HCT116 (cell line): ENCODE measurements around the gene ANKRD36C. TPM values are rescaled to one million over a fixed set of nuclear protein-coding genes. Genes with fewer than 3 reads are reported as not detected.
"Not testable (repeated sequence)": the region's sequence is repeated elsewhere in the genome, so short reads cannot be mapped to it uniquely, and the experiment has no call there.

Source experiments
- ATAC-seq: fragments of 200-7000 bp; cut with Tn5 transposase; 2 replicates; pipeline ENCODE4 v1.9.1; 2020; ENCODE audit warnings: mild to moderate bottlenecking, moderate library complexity
- BruUV-seq: library from RNA; stranded (reverse); fragments of 400-500 nt; replicated peaks from 2 replicates; lab custom pipeline; 2021; lab: Mats Ljungman, UMichigan
- CTCF ChIA-PET: fragments of 300-600 bp; sonication (Branson Sonifier 250); formaldehyde crosslinking; loops from one replicate; lab custom pipeline; 2021; ENCODE audit warnings: antibody characterized with exemption; lab: Charles Lee
- POLR2A ChIA-PET: fragments of 300-600, 350-600 bp; sonication (Branson Sonifier 250); formaldehyde crosslinking; loops from one replicate; lab custom pipeline; 2021; ENCODE audit warnings: antibody characterized with exemption; lab: Charles Lee
- RAD21 ChIA-PET, 2 experiments: fragments of 300-600 bp; sonication (Branson Sonifier 250); formaldehyde crosslinking; loops; one replicate each; lab custom pipeline; 2023; ENCODE audit warnings: low total read pairs in 2 of 2; ENCODE audit not compliant: uncharacterized antibody in 2 of 2, unreplicated experiment in 2 of 2, low non-redundant PET in 1 of 2; lab: Charles Lee
- DNase-seq: peaks from one replicate; pipeline ENCODE4 v3.0.0-alpha.2; 2010; ENCODE audit warnings: low read depth, low spot score
- H2AFZ ChIP-seq: fragments of 200-600 bp; shearing (Covaris generic), sonication (generic); 2 replicates; pipeline ENCODE4 v1.6.1; 2017; ENCODE audit warnings: low read depth, mixed run types, mixed read lengths, antibody characterized with exemption, low read length; ENCODE audit not compliant: poor library complexity, severe bottlenecking
- H3K27ac ChIP-seq: 2 replicates; pipeline ENCODE4 v1.5.1; 2012; ENCODE audit warnings: low read depth, low read length
- H3K27me3 ChIP-seq: fragments of 200-600 bp; sonication (generic); 2 replicates; pipeline ENCODE4 v1.6.1; 2016; ENCODE audit warnings: mixed run types, low read length, mixed read lengths; ENCODE audit not compliant: insufficient read depth
- H3K36me3 ChIP-seq, 2 experiments: fragments of 200-500 bp in 1 of 2; fragments of 200-600 bp in 1 of 2; sonication (Bioruptor generic) in 1 of 2; sonication (generic) in 1 of 2; 2 replicates each; pipeline versions ENCODE4 v1.5.1 to v1.6.1; 2014 to 2016; ENCODE audit warnings: low read length in 2 of 2, inconsistent platforms in 1 of 2, mixed read lengths in 1 of 2, mixed run types in 1 of 2; ENCODE audit not compliant: insufficient read depth in 2 of 2, control insufficient read depth in 1 of 2
- H3K4me1 ChIP-seq, 2 experiments: fragments of 200-600 bp in 1 of 2; sonication (generic) in 1 of 2; 2 replicates each; pipeline versions ENCODE4 v1.5.1 to v1.6.1; 2012 to 2017; ENCODE audit warnings: low read length in 2 of 2, inconsistent platforms in 1 of 2, mild to moderate bottlenecking in 1 of 2, mixed read lengths in 1 of 2, mixed run types in 1 of 2, moderate library complexity in 1 of 2; ENCODE audit not compliant: insufficient read depth in 2 of 2, control insufficient read depth in 1 of 2
- H3K4me2 ChIP-seq: fragments of 200-600 bp; sonication (generic); 2 replicates; pipeline ENCODE4 v1.6.1; 2017; ENCODE audit warnings: mixed run types, low read length, mixed read lengths
- H3K4me3 ChIP-seq, 2 experiments: fragments of 200-600 bp in 1 of 2; sonication (generic) in 1 of 2; replicated peaks in 1 of 2; 2 replicates each; pipeline ENCODE4 v1.5.1; 2011 to 2016; ENCODE audit warnings: low read length in 2 of 2, control low read depth in 1 of 2, low read depth in 1 of 2, mild to moderate bottlenecking in 1 of 2, mixed read lengths in 1 of 2, mixed run types in 1 of 2
- H3K79me2 ChIP-seq: fragments of 200-600 bp; sonication (generic); 2 replicates; pipeline ENCODE4 v1.6.1; 2017; ENCODE audit warnings: mild to moderate bottlenecking, mixed run types, low read length, moderate library complexity, mixed read lengths; ENCODE audit not compliant: insufficient read depth
- H3K9ac ChIP-seq: fragments of 200-600 bp; sonication (generic); 2 replicates; pipeline ENCODE4 v1.6.1; 2016; ENCODE audit warnings: low read length, mixed read lengths
- H3K9me2 ChIP-seq: fragments of 200-600 bp; sonication (generic), shearing (Covaris generic); 2 replicates; pipeline ENCODE4 v1.6.1; 2017; ENCODE audit warnings: mixed run types, mild to moderate bottlenecking, moderate library complexity; ENCODE audit not compliant: insufficient read depth
- H3K9me3 ChIP-seq, 2 experiments: fragments of 200-500 bp in 1 of 2; fragments of 200-600 bp in 1 of 2; sonication (Bioruptor generic) in 1 of 2; sonication (generic) in 1 of 2; 2 replicates each; pipeline ENCODE4 v1.6.1; 2014 to 2017; ENCODE audit warnings: low read length in 2 of 2, mixed read lengths in 2 of 2, inconsistent platforms in 1 of 2, low read depth in 1 of 2, mild to moderate bottlenecking in 1 of 2, mixed run types in 1 of 2, moderate library complexity in 1 of 2; ENCODE audit not compliant: control insufficient read depth in 1 of 2, insufficient read depth in 1 of 2
- H4K20me1 ChIP-seq: fragments of 200-600 bp; sonication (generic), shearing (Covaris generic); 2 replicates; pipeline ENCODE4 v1.6.1; 2017; ENCODE audit warnings: mixed run types, mild to moderate bottlenecking, moderate library complexity; ENCODE audit not compliant: insufficient read depth
- CBX3 ChIP-seq: IDR thresholded peaks from 2 replicates; pipeline ENCODE4 v1.6.1; 2012; ENCODE audit warnings: low read depth
- CTCF ChIP-seq, 3 experiments: fragments of 200-600 bp in 1 of 3; sonication (generic) in 1 of 3; IDR thresholded peaks in 2 of 3; conservative IDR thresholded peaks in 1 of 3; 2 replicates each; pipeline ENCODE4 v1.5.1; 2012 to 2017; ENCODE audit warnings: low read depth in 2 of 3, low read length in 2 of 3, antibody characterized with exemption in 1 of 3, borderline replicate concordance in 1 of 3, control low read depth in 1 of 3, mild to moderate bottlenecking in 1 of 3, mixed read lengths in 1 of 3, mixed run types in 1 of 3, moderate library complexity in 1 of 3; ENCODE audit not compliant: insufficient read depth in 1 of 3
- EZH2phosphoT487 ChIP-seq: fragments of 200-600 bp; IDR thresholded peaks from 2 replicates; pipeline ENCODE4 v1.6.1; 2018; ENCODE audit warnings: antibody characterized with exemption, borderline replicate concordance
- FOSL1 ChIP-seq: IDR thresholded peaks from 2 replicates; pipeline ENCODE4 v1.6.1; 2012; ENCODE audit warnings: low read depth
- JUND ChIP-seq: IDR thresholded peaks from 2 replicates; pipeline ENCODE4 v1.6.1; 2012
- REST ChIP-seq: IDR thresholded peaks from 2 replicates; pipeline ENCODE4 v1.6.1; 2012; ENCODE audit warnings: low read depth
- SIN3A ChIP-seq: IDR thresholded peaks from 2 replicates; pipeline ENCODE4 v1.6.1; 2012; ENCODE audit warnings: low read depth
- intact Hi-C: fragments of 100-400 bp; cut with micrococcal nuclease; formaldehyde crosslinking; loops from 2 replicates; pipeline ENCODE4 v1.10.0; 2022
- total RNA-seq: library from RNA; stranded (reverse); gene quantifications from one replicate; pipeline ENCODE4 v1.2.1, GENCODE V29; 2021; ENCODE audit not compliant: unreplicated experiment
- TF ChIP-seq, protein P1 (sequence below): IDR thresholded peaks from 2 replicates; pipeline ENCODE4 v1.6.1; 2011; ENCODE audit warnings: mild to moderate bottlenecking, low read length, moderate library complexity; ENCODE audit not compliant: insufficient replicate concordance; ENCODE audit errors: extremely low read depth

Gene ANKRD36C
- total RNA-seq, 1 experiment from 2014 or later = 17.7 TPM

DNA sequence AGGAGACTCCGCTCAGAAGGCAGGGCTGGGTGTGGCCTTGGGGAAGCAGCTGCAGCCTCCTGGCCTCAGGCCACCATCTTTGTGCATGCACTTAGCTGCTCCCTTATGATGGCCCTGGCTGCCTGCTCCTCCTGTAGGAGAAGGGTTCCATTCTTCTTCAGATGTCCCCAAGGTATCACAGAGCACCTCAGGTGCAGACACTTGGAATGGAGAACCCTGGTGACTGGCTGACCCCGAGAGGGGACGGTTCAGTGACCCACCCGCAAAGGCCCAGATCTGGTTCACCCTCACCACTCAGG lies 33.5 kb upstream of the ANKRD36C start (continued):
- TF ChIP-seq REST (no peak), JUND (no peak), SIN3A (no peak), CBX3 (no peak), FOSL1 (no peak)

- H3K4me1 ChIP-seq = no peaks in the 10 kb centered on the region
- no peaks in the 10 kb centered on the region for H3K9me2 ChIP-seq
- RAD21 ChIA-PET = no interaction called here
- no peaks in the 10 kb centered on the region for H3K36me3 ChIP-seq
- no peak overlapping the region for H3K27ac ChIP-seq
- POLR2A ChIA-PET = no interaction called here
- H3K27me3 ChIP-seq = no peaks in the 10 kb centered on the region
- TF ChIP-seq EZH2phosphoT487 (no peak), CTCF (IDR thresholded peaks at IDR 0.05 in 2 of 3, conservative IDR thresholded peaks at IDR 0.05 in 1 of 3; ENCODE audit: borderline replicate concordance in 1 of 3, insufficient read depth in 1 of 3, low read depth in 2 of 3, low read length in 2 of 3) (no peak), JUND (no peak)
- TF ChIP-seq, protein P1, sequence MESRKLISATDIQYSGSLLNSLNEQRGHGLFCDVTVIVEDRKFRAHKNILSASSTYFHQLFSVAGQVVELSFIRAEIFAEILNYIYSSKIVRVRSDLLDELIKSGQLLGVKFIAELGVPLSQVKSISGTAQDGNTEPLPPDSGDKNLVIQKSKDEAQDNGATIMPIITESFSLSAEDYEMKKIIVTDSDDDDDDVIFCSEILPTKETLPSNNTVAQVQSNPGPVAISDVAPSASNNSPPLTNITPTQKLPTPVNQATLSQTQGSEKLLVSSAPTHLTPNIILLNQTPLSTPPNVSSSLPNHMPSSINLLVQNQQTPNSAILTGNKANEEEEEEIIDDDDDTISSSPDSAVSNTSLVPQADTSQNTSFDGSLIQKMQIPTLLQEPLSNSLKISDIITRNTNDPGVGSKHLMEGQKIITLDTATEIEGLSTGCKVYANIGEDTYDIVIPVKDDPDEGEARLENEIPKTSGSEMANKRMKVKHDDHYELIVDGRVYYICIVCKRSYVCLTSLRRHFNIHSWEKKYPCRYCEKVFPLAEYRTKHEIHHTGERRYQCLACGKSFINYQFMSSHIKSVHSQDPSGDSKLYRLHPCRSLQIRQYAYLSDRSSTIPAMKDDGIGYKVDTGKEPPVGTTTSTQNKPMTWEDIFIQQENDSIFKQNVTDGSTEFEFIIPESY = no peak
- no peak overlapping the region for H3K9ac ChIP-seq
- intact Hi-C loops = no loop called here
- H3K79me2 ChIP-seq = no peaks in the 10 kb centered on the region
- ATAC-seq (no peak), DNase-seq (no peak)
- no TSS peak for BruUV-seq
- H3K4me3 ChIP-seq = no peak overlapping the region
- H3K9me3 ChIP-seq = no peaks in the 10 kb centered on the region
- CTCF ChIA-PET = interaction anchor here (1.0 kb wide), 1 partner anchor 92 kb away, joined by 4 read pairs; no protein-coding TSS in a partner anchor
- H2AFZ ChIP-seq = no peak overlapping the region
- no peak overlapping the region for H3K4me2 ChIP-seq
- no peaks in the 10 kb centered on the region for H4K20me1 ChIP-seq
Measured at GRCh38 chr2:96024336-96025193, 32.9 kb upstream of the ANKRD36C start.

GRCh38 chr2:96023701-96024100 lies 32.1 kb upstream of the ANKRD36C start:
- H2AFZ ChIP-seq, H3K4me1 ChIP-seq, RAD21 ChIA-PET, intact Hi-C loops, H3K36me3 ChIP-seq, H3K9me2 ChIP-seq, DNase-seq, H3K79me2 ChIP-seq, H3K9me3 ChIP-seq, POLR2A ChIA-PET, H3K27ac ChIP-seq, H4K20me1 ChIP-seq, ATAC-seq, H3K9ac ChIP-seq, H3K4me3 ChIP-seq, BruUV-seq, H3K27me3 ChIP-seq, H3K4me2 ChIP-seq: not testable (repeated sequence)
- CTCF ChIA-PET = interaction anchor here (1.0 to 1.8 kb wide), 2 partner anchors 93 to 151 kb away, joined by 4 to 17 read pairs; no protein-coding TSS in a partner anchor
